Neural cell (in vitro differentiated cells): ENCODE results near the gene HDDC3. TPM values are rescaled to one million over a fixed set of nuclear protein-coding genes. Genes with fewer than 3 reads are reported as not detected.
"Not testable (repeated sequence)": the region's sequence is repeated elsewhere in the genome, so short reads cannot be mapped to it uniquely, and the experiment has no call there.

ENCODE experiments used
- H2AFZ ChIP-seq: fragments of 200-600, 300-800 bp; sonication (generic), shearing (Covaris generic); 2 replicates; pipeline ENCODE4 v1.6.0; 2014; ENCODE audit warnings: low read depth, mild to moderate bottlenecking, antibody characterized with exemption, low read length, moderate library complexity
- H3F3A ChIP-seq: fragments of 200-600 bp; shearing (Covaris generic); 2 replicates; pipeline ENCODE4 v1.6.1; 2016; ENCODE audit warnings: mild to moderate bottlenecking, moderate library complexity, mixed read lengths, antibody characterized with exemption, low read length; ENCODE audit not compliant: insufficient read depth, poor library complexity, severe bottlenecking
- H3K27ac ChIP-seq: fragments of 200-600, 300-800 bp; sonication (generic), shearing (Covaris generic); 2 replicates; pipeline ENCODE4 v1.5.1; 2014; ENCODE audit warnings: mild to moderate bottlenecking, low read length, moderate library complexity
- H3K27me3 ChIP-seq: fragments of 300-800, 200-600 bp; sonication (generic), shearing (Covaris generic); 2 replicates; pipeline ENCODE4 v1.6.0; 2014; ENCODE audit warnings: mild to moderate bottlenecking, low read depth, low read length, moderate library complexity; ENCODE audit not compliant: insufficient read depth
- H3K36me3 ChIP-seq: fragments of 300-800, 200-600 bp; sonication (generic), shearing (Covaris generic); 2 replicates; pipeline ENCODE4 v1.5.1; 2014; ENCODE audit warnings: mild to moderate bottlenecking, antibody characterized with exemption, low read length, moderate library complexity; ENCODE audit not compliant: insufficient read depth
- H3K4me2 ChIP-seq: fragments of 300-800, 200-600 bp; sonication (generic), shearing (Covaris generic); 2 replicates; pipeline ENCODE4 v1.6.0; 2014; ENCODE audit warnings: mild to moderate bottlenecking, low read length
- H3K4me3 ChIP-seq: fragments of 300-800, 200-600 bp; sonication (generic), shearing (Covaris generic); 2 replicates; pipeline ENCODE4 v1.5.1; 2014; ENCODE audit warnings: mild to moderate bottlenecking, low read length, moderate library complexity
- H3K79me2 ChIP-seq: fragments of 200-600 bp; shearing (Covaris generic); replicated peaks from 2 replicates; pipeline ENCODE4 v1.6.0; 2014; ENCODE audit warnings: mild to moderate bottlenecking, low read length, moderate library complexity; ENCODE audit not compliant: insufficient read depth
- H3K9ac ChIP-seq: fragments of 300-800, 200-600 bp; sonication (generic), shearing (Covaris generic); 2 replicates; pipeline ENCODE4 v1.6.1; 2016; ENCODE audit warnings: mild to moderate bottlenecking, low read length, mixed read lengths
- H3K9me2 ChIP-seq: fragments of 200-600 bp; shearing (Covaris generic); 2 replicates; pipeline ENCODE4 v1.6.1; 2016; ENCODE audit warnings: mild to moderate bottlenecking, low read length, mixed read lengths; ENCODE audit not compliant: insufficient read depth
- H3K9me3 ChIP-seq: fragments of 200-600, 300-800 bp; sonication (generic), shearing (Covaris generic); 2 replicates; pipeline ENCODE4 v1.6.1; 2016; ENCODE audit warnings: mild to moderate bottlenecking, mixed run types, low read length, moderate library complexity, mixed read lengths
- H4K20me1 ChIP-seq: fragments of 200-600 bp; shearing (Covaris generic); 2 replicates; pipeline ENCODE4 v1.6.1; 2016; ENCODE audit warnings: mild to moderate bottlenecking, mixed run types; ENCODE audit not compliant: insufficient read depth
- CTCF ChIP-seq: fragments of 450-650 bp; IDR thresholded peaks from 2 replicates; pipeline ENCODE4 v1.5.1; 2014; ENCODE audit warnings: antibody characterized with exemption, mild to moderate bottlenecking, moderate library complexity; ENCODE audit not compliant: poor library complexity, severe bottlenecking
- EP300 ChIP-seq: fragments of 450-650 bp; conservative IDR thresholded peaks from 2 replicates; pipeline ENCODE4 v1.6.1; 2014; ENCODE audit warnings: antibody characterized with exemption, mild to moderate bottlenecking, moderate library complexity; ENCODE audit not compliant: poor library complexity, severe bottlenecking
- EZH2 ChIP-seq: fragments of 200-600, 300-800 bp; shearing (Covaris generic), sonication (generic); IDR thresholded peaks from 2 replicates; pipeline ENCODE4 v1.6.1; 2014; ENCODE audit warnings: antibody characterized with exemption, low read length, borderline replicate concordance, mild to moderate bottlenecking; ENCODE audit not compliant: insufficient read depth, poor library complexity, severe bottlenecking
- MXI1 ChIP-seq: fragments of 450-650 bp; conservative IDR thresholded peaks from 2 replicates; pipeline ENCODE4 v1.6.1; 2014; ENCODE audit warnings: antibody characterized with exemption, mild to moderate bottlenecking; ENCODE audit not compliant: poor library complexity, severe bottlenecking
- POLR2AphosphoS5 ChIP-seq: IDR thresholded peaks from 2 replicates; pipeline ENCODE4 v1.6.1; 2012
- RAD21 ChIP-seq: fragments of 450-650 bp; conservative IDR thresholded peaks from 2 replicates; pipeline ENCODE4 v1.6.1; 2014; ENCODE audit warnings: antibody characterized with exemption, mild to moderate bottlenecking, moderate library complexity
- REST ChIP-seq: IDR thresholded peaks from 2 replicates; pipeline ENCODE4 v1.6.1; 2012; ENCODE audit warnings: borderline replicate concordance
- SMC3 ChIP-seq: fragments of 450-650 bp; conservative IDR thresholded peaks from 2 replicates; pipeline ENCODE4 v1.6.1; 2014; ENCODE audit warnings: antibody characterized with exemption, mild to moderate bottlenecking, moderate library complexity; ENCODE audit not compliant: poor library complexity
- TAF1 ChIP-seq: IDR thresholded peaks from 2 replicates; pipeline ENCODE4 v1.6.1; 2012; ENCODE audit warnings: low read depth
- polyA plus RNA-seq: library from polyadenylated mRNA; depleted of rRNA; stranded (reverse); fragments of >200 nt; gene quantifications from 2 replicates; pipeline ENCODE4 v1.2.3, GENCODE V29; 2014

Gene HDDC3
- polyA plus RNA-seq, 1 donor from 2014 or later, result 20.1 TPM

GRCh38 chr15:90901175-90902039, 30.9 kb downstream of the HDDC3 start:
- Histone ChIP-seq H3K4me2 (peak overlapping the region; percentile 68), H3K27me3 (no peaks in the 10 kb centered on the region), H3K9me3 (no peaks in the 10 kb centered on the region), H3K36me3 (peaks cover 7% of the 10 kb centered on the region), H3K9ac (peak overlapping the region; percentile 85), H4K20me1 (no peaks in the 10 kb centered on the region), H3K27ac (peak overlapping the region; percentile 78), H3K79me2 (no peaks in the 10 kb centered on the region), H2AFZ (peak overlapping the region; percentile 54), H3K9me2 (no peaks in the 10 kb centered on the region), H3K4me3 (peak overlapping the region; percentile 83), H3F3A (no peaks in the 10 kb centered on the region)
- TF ChIP-seq MXI1 (no peak), EP300 (no peak), CTCF (no peak), REST (no peak), EZH2 (no peak), SMC3 (no peak), POLR2AphosphoS5 (no peak), RAD21 (no peak), TAF1 (no peak)

- H3K27ac ChIP-seq, H4K20me1 ChIP-seq: not testable (repeated sequence)
These were observed 35.2 kb downstream of the HDDC3 start for GRCh38 chr15:90897131-90897655.

More at GRCh38 chr15:90897131-90897655, 35.2 kb downstream of the HDDC3 start:
- not testable (repeated sequence) for H3K9me3 ChIP-seq, H3K4me2 ChIP-seq, H3F3A ChIP-seq, H2AFZ ChIP-seq, H3K4me3 ChIP-seq, H3K79me2 ChIP-seq, H3K9ac ChIP-seq, H3K9me2 ChIP-seq, H3K27me3 ChIP-seq, H3K36me3 ChIP-seq
